Stimulated activated effector memory CD8-positive, alpha-beta T cell treated with anti-CD3 and anti-CD28 coated beads, Interleukin-12 subunit alpha, Interleukin-12 subunit beta, amount 100 ng/mL, for 72 hours (primary cell): ENCODE data around the gene BEGAIN.

ENCODE experiments used
- ATAC-seq: fragments of 150-1000 bp; cut with Tn5 transposase; 2 replicates; pipeline ENCODE4 v1.10.0; 2021
- DNase-seq, 2 donors: peaks; one replicate each; pipeline ENCODE4 v3.0.0; 2021 to 2022; ENCODE audit warnings: low spot score in 2 of 2
- H3K27ac Mint-ChIP-seq: one replicate; pipeline ENCODE4 v1.8.0; 2022; ENCODE audit warnings: mild to moderate bottlenecking, mixed read lengths
- H3K36me3 Mint-ChIP-seq: one replicate; pipeline ENCODE4 v1.8.0; 2022; ENCODE audit warnings: mild to moderate bottlenecking, mixed read lengths
- H3K4me1 Mint-ChIP-seq: one replicate; pipeline ENCODE4 v1.8.0; 2022; ENCODE audit warnings: mixed read lengths
- H3K4me3 Mint-ChIP-seq: one replicate; pipeline ENCODE4 v1.8.0; 2022; ENCODE audit warnings: mild to moderate bottlenecking, mixed read lengths
- H3K9me3 Mint-ChIP-seq: one replicate; pipeline ENCODE4 v1.8.0; 2022; ENCODE audit warnings: mixed read lengths

The BEGAIN gene

DNA sequence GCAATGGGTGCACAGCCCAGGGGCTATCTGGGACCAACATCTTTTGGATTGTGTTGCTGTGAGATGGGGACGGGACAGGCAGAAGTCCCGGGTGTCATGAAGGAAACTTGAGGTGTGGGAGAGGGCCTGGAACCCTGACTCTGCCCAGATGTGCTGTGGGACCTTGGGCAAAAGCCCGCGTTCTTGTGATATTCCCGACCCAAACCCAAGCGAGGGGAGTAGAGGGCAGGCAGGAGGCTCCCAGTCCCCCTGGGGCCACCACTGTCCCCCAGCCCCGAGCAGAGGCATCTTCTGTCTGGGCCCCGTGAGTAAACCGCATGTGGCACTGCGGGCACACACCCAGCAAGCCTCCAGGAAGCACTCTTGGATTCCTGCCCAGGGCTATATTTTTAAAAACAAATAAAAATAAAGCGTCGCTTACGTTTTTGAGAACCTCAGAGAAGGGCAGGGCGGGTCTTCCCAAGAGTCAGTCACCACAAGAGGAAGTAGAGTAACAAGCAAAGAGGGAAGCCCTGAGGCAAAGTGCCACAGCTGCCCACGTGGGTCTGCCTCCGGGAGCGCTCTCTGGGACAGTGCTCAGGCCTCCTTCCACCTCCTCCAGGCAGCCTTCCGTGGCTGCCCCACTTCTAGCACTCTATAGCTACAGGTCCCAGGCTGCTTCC lies 39.5 kb downstream of the BEGAIN start:
- no peaks in the 10 kb centered on the region for H3K36me3 Mint-ChIP-seq
- peak overlapping the region; percentile 45 for H3K27ac Mint-ChIP-seq
- H3K4me3 Mint-ChIP-seq = peak overlapping the region; percentile 72
- no peaks in the 10 kb centered on the region for H3K9me3 Mint-ChIP-seq
- DNase-seq = no peak
- peak; percentile 6 for ATAC-seq
- H3K4me1 Mint-ChIP-seq = peaks cover 29% of the 10 kb centered on the region

- ATAC-seq (peak; percentile 55), DNase-seq (no peak)
- Mint-ChIP-seq H3K36me3 (no peaks in the 10 kb centered on the region), H3K4me3 (peak overlapping the region; percentile 72), H3K4me1 (peaks cover 29% of the 10 kb centered on the region), H3K27ac (no peak overlapping the region), H3K9me3 (no peaks in the 10 kb centered on the region)
Measured at GRCh38 chr14:100546051-100546443, 41.2 kb downstream of the BEGAIN start.

DNA sequence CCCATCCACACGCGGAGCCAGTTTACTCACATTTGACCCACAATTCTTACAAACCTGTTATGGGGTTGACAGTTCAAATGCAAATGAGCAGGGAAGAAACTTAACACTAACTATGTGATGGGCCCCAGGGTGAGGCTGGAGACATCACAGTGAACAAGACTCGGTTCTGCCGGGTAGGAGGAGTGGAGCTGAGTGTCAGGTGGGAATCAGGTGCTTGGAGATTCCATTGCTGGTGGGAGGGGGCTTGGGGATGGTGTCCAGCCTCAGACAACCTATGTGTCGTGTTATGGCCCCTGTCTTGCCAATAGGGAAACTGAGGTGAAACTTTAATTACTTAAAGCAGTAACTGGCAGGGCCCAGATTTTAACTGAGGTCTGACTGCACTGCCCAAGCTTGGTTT lies 41.9 kb downstream of the BEGAIN start:
- Mint-ChIP-seq H3K4me1 (peaks cover 29% of the 10 kb centered on the region), H3K9me3 (no peaks in the 10 kb centered on the region), H3K27ac (no peak overlapping the region), H3K4me3 (no peak overlapping the region), H3K36me3 (no peaks in the 10 kb centered on the region)
- DNase-seq (no peak), ATAC-seq (no peak)

- no peak overlapping the region for H3K4me3 Mint-ChIP-seq
Measured at GRCh38 chr14:100544506-100545141, 42.6 kb downstream of the BEGAIN start.

DNA sequence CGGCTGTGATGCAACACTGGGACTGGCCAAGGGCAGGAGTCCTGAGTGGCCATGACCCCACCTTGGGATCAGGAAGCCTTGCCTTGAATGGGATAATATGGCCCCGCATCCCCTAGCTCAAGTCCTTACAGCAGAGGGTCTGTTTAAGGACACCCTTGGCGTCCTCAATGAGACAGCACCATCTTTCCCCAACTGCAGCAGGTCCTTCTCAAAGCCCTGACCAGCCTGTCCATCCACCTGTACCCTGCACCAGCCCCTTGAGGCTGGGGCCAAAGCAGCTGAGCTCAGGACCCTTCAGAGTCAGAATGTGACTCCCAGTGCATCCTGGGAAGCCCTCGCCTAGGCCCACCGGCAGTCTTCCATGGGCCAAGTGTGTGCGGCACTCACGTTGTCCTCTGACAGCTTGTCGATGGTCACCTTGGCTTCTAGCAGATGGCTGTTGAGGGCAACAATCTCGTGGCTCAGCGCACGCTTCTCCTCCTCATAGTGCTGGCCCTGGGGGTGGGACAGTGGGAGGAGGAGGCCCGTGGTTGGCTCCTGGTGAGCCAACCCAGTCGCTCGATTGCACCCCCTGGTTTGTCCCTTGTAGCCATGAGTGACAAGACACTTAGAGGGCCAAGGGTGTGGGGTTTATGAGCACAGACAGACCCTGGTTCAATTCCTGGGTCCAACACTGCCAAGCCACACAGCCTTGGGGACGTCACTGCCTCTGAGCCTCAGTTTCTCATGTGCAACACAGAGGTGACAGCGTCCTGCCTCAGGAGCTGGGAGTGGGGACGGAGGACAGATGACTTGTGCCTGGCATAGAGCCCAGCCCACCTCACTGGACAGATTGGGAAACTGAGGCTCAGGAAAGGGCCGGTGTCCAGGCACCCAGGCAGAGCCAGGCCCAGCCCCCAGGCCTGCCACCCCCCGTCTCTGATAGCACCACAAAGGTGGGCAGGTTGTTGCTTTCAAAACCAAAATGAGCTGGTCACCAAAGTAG lies 43.5 kb downstream of the BEGAIN start:
- Mint-ChIP-seq H3K9me3 (no peaks in the 10 kb centered on the region), H3K4me3 (no peak overlapping the region), H3K4me1 (peaks cover 22% of the 10 kb centered on the region), H3K36me3 (no peaks in the 10 kb centered on the region), H3K27ac (no peak overlapping the region)
- DNase-seq (no peak), ATAC-seq (no peak)

More at GRCh38 chr14:100544506-100545141, 42.6 kb downstream of the BEGAIN start:
- Mint-ChIP-seq H3K9me3 (no peaks in the 10 kb centered on the region), H3K36me3 (no peaks in the 10 kb centered on the region), H3K4me1 (peaks cover 29% of the 10 kb centered on the region), H3K27ac (no peak overlapping the region)
- DNase-seq = no peak
- no peak for ATAC-seq

DNA sequence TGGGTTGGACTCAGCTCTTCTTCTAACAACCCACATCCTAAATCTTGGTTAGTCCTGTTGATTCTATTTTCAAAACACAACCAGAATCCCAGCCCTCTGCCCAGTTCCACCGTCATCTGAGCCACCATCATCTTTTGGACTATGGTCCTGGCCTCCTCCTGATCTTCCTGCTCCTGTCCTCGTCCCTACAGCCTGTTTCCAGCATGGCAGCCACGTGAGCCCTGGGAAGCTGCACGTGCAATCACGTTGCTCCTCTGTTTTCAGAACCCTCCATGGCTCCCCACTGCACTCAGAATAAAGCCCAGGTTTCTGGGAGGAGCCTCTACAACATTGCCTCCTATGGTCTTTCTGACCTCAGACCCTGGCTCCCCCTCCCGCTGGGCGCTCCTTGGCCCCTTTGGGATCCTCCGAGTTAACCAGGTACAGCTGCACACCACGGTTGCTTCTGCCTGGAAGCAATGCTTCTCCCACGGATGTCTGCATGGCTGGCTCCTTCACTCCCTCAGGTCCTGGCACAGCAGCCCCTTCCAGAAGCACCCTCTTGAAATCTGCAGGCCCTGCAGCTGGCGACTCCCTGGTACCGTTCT lies 44.5 kb downstream of the BEGAIN start:
- Mint-ChIP-seq H3K27ac (no peak overlapping the region), H3K4me1 (peaks cover 12% of the 10 kb centered on the region), H3K9me3 (no peaks in the 10 kb centered on the region), H3K4me3 (no peak overlapping the region), H3K36me3 (no peaks in the 10 kb centered on the region)
- DNase-seq (no peak), ATAC-seq (no peak)

DNA sequence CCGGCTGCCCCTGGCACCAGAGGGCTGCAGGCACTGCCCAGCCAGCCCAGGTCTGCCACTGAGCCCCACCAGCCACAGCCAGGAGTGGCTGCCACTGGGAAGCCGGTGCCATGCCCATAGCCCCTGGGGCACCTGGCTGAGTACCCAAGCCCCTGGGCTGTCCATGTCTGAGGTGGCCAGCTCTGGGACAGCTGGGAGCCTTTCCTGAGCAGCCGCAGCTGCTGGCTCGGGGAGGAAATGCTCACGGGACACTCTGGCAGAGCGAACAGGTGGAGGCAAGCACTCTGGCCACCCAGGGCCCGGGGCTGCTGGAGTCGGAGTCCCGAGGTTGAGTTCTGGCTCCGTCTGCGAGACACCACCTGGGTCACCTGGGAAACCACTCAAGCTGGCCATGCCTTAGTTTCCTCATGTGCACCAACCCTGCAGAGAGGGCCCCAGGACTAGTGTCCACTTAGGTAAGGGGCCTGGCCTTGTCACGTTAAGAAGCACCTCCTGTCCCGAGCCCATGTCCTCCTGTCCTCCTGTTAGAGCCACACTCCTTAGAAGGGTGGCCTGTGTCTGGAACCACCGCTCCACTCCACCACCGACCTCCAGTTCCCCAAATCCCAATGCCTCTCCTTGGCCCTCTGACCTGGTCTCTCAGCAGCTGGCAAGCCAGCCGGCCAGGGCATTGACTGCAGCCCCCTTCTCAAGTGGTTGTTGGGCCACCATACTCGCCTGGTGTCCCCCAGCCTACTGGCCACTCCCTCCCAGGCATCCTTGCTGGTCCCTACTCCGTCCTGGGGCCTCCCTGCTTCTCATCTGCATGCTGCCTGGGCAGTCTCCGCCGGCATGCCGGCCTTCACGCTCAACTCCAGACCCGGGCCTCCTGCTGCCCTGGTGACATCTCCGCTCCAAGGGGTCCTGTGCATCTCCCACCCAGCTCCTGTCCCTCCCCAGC lies 45.3 kb downstream of the BEGAIN start:
- H3K4me1 Mint-ChIP-seq = peaks cover 3% of the 10 kb centered on the region
- no peaks in the 10 kb centered on the region for H3K9me3 Mint-ChIP-seq
- H3K36me3 Mint-ChIP-seq = no peaks in the 10 kb centered on the region
- H3K27ac Mint-ChIP-seq = no peak overlapping the region
- H3K4me3 Mint-ChIP-seq = no peak overlapping the region
- ATAC-seq = no peak
- no peak for DNase-seq

- Mint-ChIP-seq H3K4me1 (no peaks in the 10 kb centered on the region), H3K36me3 (no peaks in the 10 kb centered on the region), H3K4me3 (no peak overlapping the region), H3K27ac (no peak overlapping the region), H3K9me3 (no peaks in the 10 kb centered on the region)
- DNase-seq = no peak
- no peak for ATAC-seq
Measured at GRCh38 chr14:100540926-100541620, 46.1 kb downstream of the BEGAIN start.

GRCh38 chr14:100540141-100540925 lies 46.9 kb downstream of the BEGAIN start:
- Mint-ChIP-seq H3K27ac (no peak overlapping the region), H3K4me3 (no peak overlapping the region), H3K36me3 (no peaks in the 10 kb centered on the region), H3K4me1 (no peaks in the 10 kb centered on the region), H3K9me3 (no peaks in the 10 kb centered on the region)
- no peak for DNase-seq
- no peak for ATAC-seq

GRCh38 chr14:100539766-100540140 lies 47.5 kb downstream of the BEGAIN start:
- no peak for ATAC-seq
- H3K9me3 Mint-ChIP-seq = no peaks in the 10 kb centered on the region
- no peaks in the 10 kb centered on the region for H3K36me3 Mint-ChIP-seq
- no peak overlapping the region for H3K4me3 Mint-ChIP-seq
- H3K27ac Mint-ChIP-seq = no peak overlapping the region
- no peak for DNase-seq
- H3K4me1 Mint-ChIP-seq = no peaks in the 10 kb centered on the region

DNA sequence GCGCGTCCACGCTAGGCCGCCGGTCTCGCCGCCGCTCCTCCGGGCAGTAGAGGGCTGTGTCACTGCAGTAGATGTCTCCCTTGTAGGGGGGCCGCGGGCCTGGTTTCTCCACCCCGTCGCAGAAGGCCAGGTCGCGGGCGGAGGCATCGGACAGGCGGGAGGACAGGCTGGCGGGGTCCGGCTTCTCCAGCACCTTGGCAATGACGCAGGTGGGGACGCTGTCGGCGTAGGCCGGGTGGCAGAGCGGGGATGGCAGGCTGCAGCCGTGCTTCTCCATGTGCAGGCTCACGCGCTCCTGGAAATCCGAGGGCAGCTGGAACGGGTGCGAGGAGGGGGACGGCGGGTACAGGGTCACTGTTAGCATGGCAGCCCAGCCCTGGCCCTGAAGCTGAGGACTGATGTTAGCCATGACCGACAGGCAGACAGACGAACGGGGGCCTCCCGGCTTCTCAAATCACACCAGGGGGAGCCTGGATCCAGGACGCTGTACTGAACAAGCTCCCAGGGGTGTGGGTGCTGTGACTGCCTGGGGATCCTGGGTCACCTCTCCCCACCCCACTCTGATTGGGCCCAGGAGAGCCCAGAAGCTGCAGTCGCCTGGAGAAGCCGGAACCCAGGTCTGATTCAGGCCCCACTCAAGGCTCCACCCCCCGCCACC lies 48.1 kb downstream of the BEGAIN start:
- no peaks in the 10 kb centered on the region for H3K4me1 Mint-ChIP-seq
- no peaks in the 10 kb centered on the region for H3K36me3 Mint-ChIP-seq
- no peak for DNase-seq
- no peak overlapping the region for H3K4me3 Mint-ChIP-seq
- ATAC-seq = no peak
- H3K27ac Mint-ChIP-seq = no peak overlapping the region
- H3K9me3 Mint-ChIP-seq = no peaks in the 10 kb centered on the region

- H3K27ac Mint-ChIP-seq = no peak overlapping the region
- no peaks in the 10 kb centered on the region for H3K4me1 Mint-ChIP-seq
- DNase-seq = no peak
- no peaks in the 10 kb centered on the region for H3K9me3 Mint-ChIP-seq
- H3K36me3 Mint-ChIP-seq = no peaks in the 10 kb centered on the region
- no peak overlapping the region for H3K4me3 Mint-ChIP-seq
- no peak for ATAC-seq
Measured at GRCh38 chr14:100538351-100539002, 48.7 kb downstream of the BEGAIN start.
